ENCODE data around the gene OR2T35. TPM values are rescaled to one million over a fixed set of nuclear protein-coding genes. Genes with fewer than 3 reads are reported as not detected.

The OR2T35 gene
- total and polyA plus RNA-seq, 2 experiments from 2014 or later: not detected

- no peak for TF ChIP-seq ZNF462 (CRISPR knock-in tag; IDR thresholded peaks at IDR 0.05)
- no peak for TF ChIP-seq EZH2phosphoT487 (IDR thresholded peaks at IDR 0.05; ENCODE audit: unreplicated experiment)
- TF ChIP-seq EZH2 (IDR thresholded peaks at IDR 0.05; ENCODE audit: low read depth, unreplicated experiment): no peak
- TF ChIP-seq NANOG (IDR thresholded peaks at IDR 0.05; ENCODE audit: borderline replicate concordance): no peak
- no peak for TF ChIP-seq CTCF (conservative IDR thresholded peaks at IDR 0.05; ENCODE audit: low read depth in 2 of 2)
- no peak for TF ChIP-seq ETS1 (IDR thresholded peaks at IDR 0.05)
- no peak for TF ChIP-seq STAT1 (IDR thresholded peaks at IDR 0.05; ENCODE audit: unreplicated experiment)
- no peak for TF ChIP-seq JUNB (IDR thresholded peaks at IDR 0.05; ENCODE audit: unreplicated experiment)
- TF ChIP-seq ZNF114 (CRISPR knock-in tag; IDR thresholded peaks at IDR 0.05): no peak
- no peak for TF ChIP-seq POLR2AphosphoS5 (IDR thresholded peaks at IDR 0.05; ENCODE audit: low read depth)
- TF ChIP-seq ZNF331 (CRISPR knock-in tag; IDR thresholded peaks at IDR 0.05; ENCODE audit: low read depth): no peak
- no peak for TF ChIP-seq REST (IDR thresholded peaks at IDR 0.05; ENCODE audit: unreplicated experiment)
- no peak for TF ChIP-seq CREB1 (CRISPR knock-in tag; IDR thresholded peaks at IDR 0.05; ENCODE audit: low read depth)
- Histone ChIP-seq H3K4me3 (no peak overlapping the region), H3K27me3 (ENCODE audit: insufficient read depth) (no peaks in the 10 kb centered on the region), H3K4me1 (ENCODE audit: insufficient read depth) (no peaks in the 10 kb centered on the region), H2AFZ (no peak overlapping the region), H3K79me2 (replicated peaks; ENCODE audit: insufficient read depth) (no peaks in the 10 kb centered on the region), H3K9me2 (ENCODE audit: insufficient read depth) (no peaks in the 10 kb centered on the region), H3K27ac (ENCODE audit: low read depth) (no peak overlapping the region), H4K20me1 (replicated peaks; ENCODE audit: insufficient read depth) (no peaks in the 10 kb centered on the region), H3K4me2 (no peak overlapping the region), H3K36me3 (ENCODE audit: insufficient read depth) (no peaks in the 10 kb centered on the region), H3F3A (replicated peaks; ENCODE audit: low read depth) (no peaks in the 10 kb centered on the region)
- ATAC-seq: no peak
- Mint-ChIP-seq H3K27me3 (ENCODE audit: insufficient read depth, low read depth, poor library complexity) (peaks cover 1% of the 10 kb centered on the region), H3K4me3 (no peak overlapping the region), H3K27ac (no peak overlapping the region), H3K36me3 (ENCODE audit: low read depth) (peaks cover 25% of the 10 kb centered on the region; the same call in 2 of the 3 replicates), H3K4me1 (no peaks in the 10 kb centered on the region), H3K9me3 (peaks cover 88% of the 10 kb centered on the region)
- no peak for DNase-seq (ENCODE audit: low spot score)
Observed at GRCh38 chr1:248599396-248599795, 45.7 kb downstream of the OR2T35 start.

All from GM23338 (cell line).